Measurements from ENCODE around the gene FCN2.

Gene FCN2

DNA sequence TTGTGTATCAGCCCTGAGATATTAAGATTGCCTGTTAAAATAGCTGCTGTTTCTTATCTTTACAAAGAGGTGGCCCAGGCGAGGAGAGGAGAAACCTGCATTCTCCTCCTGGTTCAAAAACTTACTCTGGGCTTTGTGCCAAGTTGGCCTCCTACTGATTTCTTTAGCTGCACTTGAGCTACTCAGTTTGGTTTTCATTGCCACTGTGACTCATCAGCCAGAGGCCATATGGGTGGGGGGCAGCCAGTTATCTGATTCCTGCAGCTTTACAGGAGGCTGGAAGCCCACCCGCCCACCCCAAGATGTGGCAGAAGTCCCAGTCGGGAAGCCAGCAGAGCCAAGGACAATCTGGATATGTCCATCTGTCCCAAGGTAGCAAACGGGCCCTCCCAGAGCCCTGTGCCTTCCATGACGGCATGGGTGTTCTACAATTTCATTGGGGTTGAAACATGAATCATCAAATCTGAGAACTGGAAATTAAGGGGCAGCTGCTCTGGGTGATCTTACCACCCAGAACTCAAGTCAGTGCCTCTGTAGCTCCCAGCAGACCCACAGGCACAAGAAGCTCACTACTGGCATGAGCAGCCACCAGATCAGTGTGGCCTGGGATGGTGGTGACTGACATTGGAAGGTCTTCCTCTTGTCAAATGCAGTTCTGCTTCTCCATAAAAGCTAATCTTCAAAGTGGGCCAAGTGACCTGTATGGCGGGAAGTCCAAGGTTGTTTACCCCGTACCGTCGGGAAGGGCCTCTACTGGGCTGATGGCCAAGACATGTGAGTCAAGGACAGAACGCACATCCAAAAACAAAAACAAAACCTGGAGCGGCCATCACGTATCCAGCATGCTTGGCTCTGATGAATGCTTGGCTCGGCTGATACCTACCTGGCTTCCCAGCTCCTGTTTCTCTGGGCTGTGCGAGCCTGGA is 15.6 kb downstream of the FCN2 start:
- no peaks in the 10 kb centered on the region for H3F3A ChIP-seq (ENCODE audit: insufficient read depth, low read length)
- no peak overlapping the region for H2AFZ ChIP-seq (ENCODE audit: low read length)
- no peaks in the 10 kb centered on the region for H3K9me2 ChIP-seq (ENCODE audit: low read depth, low read length)
- no peaks in the 10 kb centered on the region for H3K79me2 ChIP-seq (ENCODE audit: insufficient read depth, low read length)
- H3K9ac ChIP-seq (ENCODE audit: low read length) = no peak overlapping the region
- peaks cover 34% of the 10 kb centered on the region for H3K9me3 ChIP-seq (ENCODE audit: low read length)
- H3K4me1 ChIP-seq (ENCODE audit: insufficient read depth, low read length, severe bottlenecking) = no peaks in the 10 kb centered on the region
- no peaks in the 10 kb centered on the region; the same call in 1 of the 2 replicates for H3K36me3 ChIP-seq (ENCODE audit: insufficient read depth, low read length)
- no peak overlapping the region for H3K27ac ChIP-seq (ENCODE audit: low read depth, low read length, poor library complexity, severe bottlenecking)
- H3K27me3 ChIP-seq (ENCODE audit: insufficient read depth, low read length) = peaks cover 23% of the 10 kb centered on the region; the same call in 1 of the 2 replicates
- H3K4me3 ChIP-seq (ENCODE audit: low read depth, low read length, poor library complexity, severe bottlenecking) = no peak overlapping the region
- TF ChIP-seq EZH2 (IDR thresholded peaks at IDR 0.05; ENCODE audit: borderline replicate concordance, low read length) = no peak
- TF ChIP-seq, protein P1, sequence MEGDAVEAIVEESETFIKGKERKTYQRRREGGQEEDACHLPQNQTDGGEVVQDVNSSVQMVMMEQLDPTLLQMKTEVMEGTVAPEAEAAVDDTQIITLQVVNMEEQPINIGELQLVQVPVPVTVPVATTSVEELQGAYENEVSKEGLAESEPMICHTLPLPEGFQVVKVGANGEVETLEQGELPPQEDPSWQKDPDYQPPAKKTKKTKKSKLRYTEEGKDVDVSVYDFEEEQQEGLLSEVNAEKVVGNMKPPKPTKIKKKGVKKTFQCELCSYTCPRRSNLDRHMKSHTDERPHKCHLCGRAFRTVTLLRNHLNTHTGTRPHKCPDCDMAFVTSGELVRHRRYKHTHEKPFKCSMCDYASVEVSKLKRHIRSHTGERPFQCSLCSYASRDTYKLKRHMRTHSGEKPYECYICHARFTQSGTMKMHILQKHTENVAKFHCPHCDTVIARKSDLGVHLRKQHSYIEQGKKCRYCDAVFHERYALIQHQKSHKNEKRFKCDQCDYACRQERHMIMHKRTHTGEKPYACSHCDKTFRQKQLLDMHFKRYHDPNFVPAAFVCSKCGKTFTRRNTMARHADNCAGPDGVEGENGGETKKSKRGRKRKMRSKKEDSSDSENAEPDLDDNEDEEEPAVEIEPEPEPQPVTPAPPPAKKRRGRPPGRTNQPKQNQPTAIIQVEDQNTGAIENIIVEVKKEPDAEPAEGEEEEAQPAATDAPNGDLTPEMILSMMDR (IDR thresholded peaks at IDR 0.05; ENCODE audit: low read length) = no peak
- H3K4me2 ChIP-seq (ENCODE audit: low read length) = no peak overlapping the region
- no peaks in the 10 kb centered on the region for H4K20me1 ChIP-seq (ENCODE audit: insufficient read depth, low read length)

DNA sequence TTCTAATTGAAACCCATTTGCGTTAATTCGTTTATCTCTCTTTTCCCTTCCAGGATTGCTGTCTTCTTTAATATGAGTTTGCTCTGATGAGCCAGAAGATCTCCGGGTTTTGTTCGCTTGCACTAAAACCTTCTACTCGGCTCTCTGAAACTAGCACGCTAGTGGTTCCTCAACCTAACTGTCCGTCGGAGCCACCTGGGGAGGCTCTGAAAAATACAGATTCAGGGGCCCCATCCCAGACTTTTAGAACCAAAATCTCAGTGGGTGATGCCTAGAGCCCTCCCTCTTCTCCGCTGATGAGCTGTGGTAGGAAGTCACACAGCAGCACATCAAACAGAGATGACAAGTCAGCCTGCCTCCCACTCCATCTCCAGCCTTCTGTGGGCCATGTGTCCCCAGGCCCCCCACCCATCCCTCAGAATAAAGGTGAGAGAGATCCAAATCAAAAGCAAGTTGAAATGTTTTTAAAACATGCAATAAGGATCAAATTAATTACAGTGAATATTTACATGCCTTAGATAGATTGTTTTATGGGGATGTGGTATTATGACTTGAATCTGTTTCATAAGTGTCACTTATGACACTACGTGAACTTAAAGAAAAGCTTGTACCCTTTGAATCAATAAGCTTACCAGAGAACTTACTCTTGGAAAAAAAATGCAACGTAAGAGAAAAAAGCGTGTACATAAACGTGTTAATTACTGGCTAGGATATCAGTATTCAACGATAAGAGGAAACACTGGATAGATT is 16.4 kb downstream of the FCN2 start:
- no peaks in the 10 kb centered on the region for H4K20me1 ChIP-seq (ENCODE audit: insufficient read depth, low read length)
- H3K9me3 ChIP-seq (ENCODE audit: low read length) = peaks cover 34% of the 10 kb centered on the region
- H3K9me2 ChIP-seq (ENCODE audit: low read depth, low read length) = no peaks in the 10 kb centered on the region
- H3K27me3 ChIP-seq (ENCODE audit: insufficient read depth, low read length) = peaks cover 23% of the 10 kb centered on the region; the same call in 1 of the 2 replicates
- H3K36me3 ChIP-seq (ENCODE audit: insufficient read depth, low read length) = no peaks in the 10 kb centered on the region; the same call in 1 of the 2 replicates
- TF ChIP-seq, protein P1 (IDR thresholded peaks at IDR 0.05; ENCODE audit: low read length) = no peak
- TF ChIP-seq EZH2 (IDR thresholded peaks at IDR 0.05; ENCODE audit: borderline replicate concordance, low read length) = no peak
- no peak overlapping the region for H3K27ac ChIP-seq (ENCODE audit: low read depth, low read length, poor library complexity, severe bottlenecking)
- no peak overlapping the region for H3K9ac ChIP-seq (ENCODE audit: low read length)
- H3K4me1 ChIP-seq (ENCODE audit: insufficient read depth, low read length, severe bottlenecking) = no peaks in the 10 kb centered on the region
- H3K4me2 ChIP-seq (ENCODE audit: low read length) = no peak overlapping the region
- H3K79me2 ChIP-seq (ENCODE audit: insufficient read depth, low read length) = no peaks in the 10 kb centered on the region
- no peak overlapping the region for H2AFZ ChIP-seq (ENCODE audit: low read length)
- no peaks in the 10 kb centered on the region for H3F3A ChIP-seq (ENCODE audit: insufficient read depth, low read length)
- no peak overlapping the region for H3K4me3 ChIP-seq (ENCODE audit: low read depth, low read length, poor library complexity, severe bottlenecking)

DNA sequence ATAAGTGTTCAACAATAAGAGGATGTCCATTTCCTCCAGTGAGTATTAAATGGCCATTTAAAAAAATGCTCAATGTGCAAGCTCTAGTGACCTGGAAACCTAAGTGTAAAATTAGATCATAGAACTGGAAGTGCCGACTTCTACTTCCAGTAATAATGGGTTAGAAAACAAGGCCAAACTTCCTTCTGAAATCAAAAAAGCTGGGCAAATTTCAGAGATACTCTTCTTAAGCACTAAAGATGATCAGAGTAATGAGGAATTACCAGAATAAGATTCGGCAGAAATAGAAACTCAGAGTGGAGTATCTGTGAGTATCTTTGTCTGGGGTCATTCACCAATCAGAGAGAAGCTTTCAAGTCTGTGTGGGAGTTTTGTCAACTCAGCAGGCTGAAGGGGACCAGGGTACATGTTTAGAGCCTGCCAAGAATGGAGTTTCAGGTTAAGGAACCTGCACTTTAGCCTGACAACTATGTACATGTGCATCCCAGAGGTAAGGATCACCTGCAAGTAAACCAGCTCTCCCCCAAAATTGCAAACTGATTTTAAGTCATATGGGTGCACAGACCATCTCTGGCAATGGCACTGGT is 17.1 kb downstream of the FCN2 start:
- H3K79me2 ChIP-seq (ENCODE audit: insufficient read depth, low read length) = no peaks in the 10 kb centered on the region
- peaks cover 23% of the 10 kb centered on the region; the same call in 1 of the 2 replicates for H3K27me3 ChIP-seq (ENCODE audit: insufficient read depth, low read length)
- TF ChIP-seq EZH2 (IDR thresholded peaks at IDR 0.05; ENCODE audit: borderline replicate concordance, low read length) = no peak
- no peaks in the 10 kb centered on the region for H3F3A ChIP-seq (ENCODE audit: insufficient read depth, low read length)
- H3K4me1 ChIP-seq (ENCODE audit: insufficient read depth, low read length, severe bottlenecking) = no peaks in the 10 kb centered on the region
- H3K9me3 ChIP-seq (ENCODE audit: low read length) = peaks cover 37% of the 10 kb centered on the region
- H3K36me3 ChIP-seq (ENCODE audit: insufficient read depth, low read length) = no peaks in the 10 kb centered on the region; the same call in 1 of the 2 replicates
- no peak overlapping the region for H3K4me3 ChIP-seq (ENCODE audit: low read depth, low read length, poor library complexity, severe bottlenecking)
- no peaks in the 10 kb centered on the region for H3K9me2 ChIP-seq (ENCODE audit: low read depth, low read length)
- H3K27ac ChIP-seq (ENCODE audit: low read depth, low read length, poor library complexity, severe bottlenecking) = no peak overlapping the region
- H3K4me2 ChIP-seq (ENCODE audit: low read length) = no peak overlapping the region
- no peak overlapping the region for H3K9ac ChIP-seq (ENCODE audit: low read length)
- H2AFZ ChIP-seq (ENCODE audit: low read length) = no peak overlapping the region
- H4K20me1 ChIP-seq (ENCODE audit: insufficient read depth, low read length) = no peaks in the 10 kb centered on the region
